IMR-90 (cell line): ENCODE measurements around the gene CAMK2G.
A peak's percentile ranks its signal among the peaks of the same experiment; 100 is the strongest.

Source experiments
- BHLHE40 ChIP-seq: fragments of 150-350 bp; IDR thresholded peaks from 2 replicates; pipeline ENCODE4 v1.6.1; 2016; ENCODE audit warnings: mild to moderate bottlenecking, low read depth, low read length
- CEBPB ChIP-seq: IDR thresholded peaks from 2 replicates; pipeline ENCODE4 v1.6.1; 2012; ENCODE audit warnings: low read depth, low read length, improper control_type of control experiment
- CHD1 ChIP-seq: IDR thresholded peaks from 2 replicates; pipeline ENCODE4 v1.6.1; 2012; ENCODE audit warnings: low read depth, low read length, improper control_type of control experiment
- CTCF ChIP-seq: conservative IDR thresholded peaks from 2 replicates; pipeline ENCODE4 v1.5.1; 2012; ENCODE audit warnings: mild to moderate bottlenecking, low read depth, low read length, improper control_type of control experiment
- MAZ ChIP-seq: IDR thresholded peaks from 2 replicates; pipeline ENCODE4 v1.6.1; 2012; ENCODE audit warnings: low read depth, mild to moderate bottlenecking, low read length, improper control_type of control experiment, moderate library complexity, borderline replicate concordance
- MXI1 ChIP-seq: IDR thresholded peaks from 2 replicates; pipeline ENCODE4 v1.6.1; 2012; ENCODE audit warnings: low read depth, mild to moderate bottlenecking, low read length, moderate library complexity, borderline replicate concordance
- NFE2L2 ChIP-seq: fragments of 150-350 bp; IDR thresholded peaks from 2 replicates; pipeline ENCODE4 v1.6.1; 2016; ENCODE audit warnings: low read depth, mild to moderate bottlenecking, low read length
- POLR2A ChIP-seq: IDR thresholded peaks from 2 replicates; pipeline ENCODE4 v1.6.1; 2012; ENCODE audit warnings: mild to moderate bottlenecking, low read depth, low read length
- RAD21 ChIP-seq: IDR thresholded peaks from 2 replicates; pipeline ENCODE4 v1.6.1; 2012; ENCODE audit warnings: low read length, improper control_type of control experiment
- SMC3 ChIP-seq: fragments of 150-350 bp; IDR thresholded peaks from 2 replicates; pipeline ENCODE4 v1.6.1; 2016; ENCODE audit warnings: low read depth, mild to moderate bottlenecking, antibody characterized with exemption, low read length, moderate library complexity
- USF2 ChIP-seq: fragments of 150-350 bp; IDR thresholded peaks from 2 replicates; pipeline ENCODE4 v1.6.1; 2017; ENCODE audit warnings: mild to moderate bottlenecking, antibody characterized with exemption, low read length, low read depth

- TF ChIP-seq CTCF (no peak), POLR2A (peak; percentile 67), SMC3 (no peak), MAZ (no peak), CHD1 (no peak), RAD21 (no peak), CEBPB (no peak), MXI1 (no peak), BHLHE40 (no peak), USF2 (no peak), NFE2L2 (no peak)
Measured at GRCh38 chr10:73917566-73918305, 43.4 kb upstream of the CAMK2G start.
